Activated CD4-positive, alpha-beta T cell treated with anti-CD3 and anti-CD28 coated beads for 4 hours (primary cell): ENCODE data around the gene CD14.
"Not testable (repeated sequence)": the region's sequence is repeated elsewhere in the genome, so short reads cannot be mapped to it uniquely, and the experiment has no call there.

Experiments
- DNase-seq, 2 donors: peaks; one replicate each; pipeline ENCODE4 v3.0.0-alpha.2; 2020

The CD14 gene

DNA sequence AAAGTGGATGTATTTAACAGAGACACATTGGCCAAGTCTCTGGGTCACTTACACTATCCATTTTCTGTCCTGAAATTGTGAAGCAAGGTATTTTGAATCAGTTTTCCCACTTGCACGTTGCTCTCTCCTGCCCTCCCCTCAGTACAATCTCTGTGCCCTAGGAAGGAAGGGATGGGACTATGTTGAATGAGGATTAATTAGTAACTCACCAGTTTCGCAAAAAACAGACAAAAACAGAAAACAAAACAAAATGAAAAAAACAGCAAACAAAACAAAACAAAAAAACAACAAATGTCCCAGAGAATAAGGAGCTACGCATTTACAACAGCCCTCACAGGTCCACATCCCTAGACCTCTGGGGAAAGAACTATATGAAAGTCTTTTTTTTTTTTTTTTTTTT lies 1.1 kb upstream of the CD14 start:
- no peak for DNase-seq

DNA sequence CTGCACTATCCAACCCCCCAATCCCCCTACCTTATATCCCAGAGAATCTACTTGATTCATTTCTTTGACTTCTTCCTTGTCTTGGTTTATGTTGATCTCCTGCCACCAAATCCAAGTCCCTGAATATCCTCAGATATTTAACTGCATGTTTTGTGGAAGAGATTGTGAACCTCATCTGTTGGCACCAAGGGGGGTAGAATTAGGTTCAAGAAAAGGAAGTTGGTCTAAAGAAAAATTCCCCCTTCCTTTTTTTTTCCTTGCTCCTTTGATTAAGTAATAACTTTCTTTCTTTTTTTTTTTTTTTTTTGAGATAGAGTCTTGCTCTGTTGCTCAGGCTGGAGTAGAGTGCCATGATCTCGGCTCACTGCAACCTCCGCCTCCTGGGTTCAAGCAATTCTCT lies 526 bp upstream of the CD14 start:
- no peak for DNase-seq

DNA sequence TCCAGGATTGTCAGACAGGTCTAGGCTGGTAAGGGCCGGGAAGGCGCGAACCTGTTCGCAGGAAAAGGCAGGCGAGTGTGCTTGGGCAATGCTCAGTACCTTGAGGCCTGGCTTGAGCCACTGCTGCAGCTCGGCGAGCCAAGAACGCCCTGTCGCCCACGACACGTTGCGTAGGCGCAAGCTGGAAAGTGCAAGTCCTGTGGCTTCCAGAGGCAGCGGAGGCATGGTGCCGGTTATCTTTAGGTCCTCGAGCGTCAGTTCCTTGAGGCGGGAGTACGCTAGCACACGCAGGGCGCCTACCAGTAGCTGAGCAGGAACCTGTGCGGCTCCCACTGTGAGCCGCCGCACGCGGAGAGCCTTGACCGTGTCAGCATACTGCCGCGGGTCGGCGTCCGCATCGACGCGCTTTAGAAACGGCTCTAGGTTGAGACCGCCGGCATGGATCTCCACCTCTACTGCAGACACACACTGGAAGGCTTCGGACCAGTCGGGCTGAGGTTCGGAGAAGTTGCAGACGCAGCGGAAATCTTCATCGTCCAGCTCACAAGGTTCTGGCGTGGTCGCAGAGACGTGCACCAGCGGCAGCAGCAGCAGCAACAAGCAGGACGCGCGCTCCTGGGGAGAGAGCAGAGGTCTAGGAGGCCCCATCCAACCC lies 482 bp downstream of the CD14 start:
- peak; percentile 41 to 55 for DNase-seq

DNA sequence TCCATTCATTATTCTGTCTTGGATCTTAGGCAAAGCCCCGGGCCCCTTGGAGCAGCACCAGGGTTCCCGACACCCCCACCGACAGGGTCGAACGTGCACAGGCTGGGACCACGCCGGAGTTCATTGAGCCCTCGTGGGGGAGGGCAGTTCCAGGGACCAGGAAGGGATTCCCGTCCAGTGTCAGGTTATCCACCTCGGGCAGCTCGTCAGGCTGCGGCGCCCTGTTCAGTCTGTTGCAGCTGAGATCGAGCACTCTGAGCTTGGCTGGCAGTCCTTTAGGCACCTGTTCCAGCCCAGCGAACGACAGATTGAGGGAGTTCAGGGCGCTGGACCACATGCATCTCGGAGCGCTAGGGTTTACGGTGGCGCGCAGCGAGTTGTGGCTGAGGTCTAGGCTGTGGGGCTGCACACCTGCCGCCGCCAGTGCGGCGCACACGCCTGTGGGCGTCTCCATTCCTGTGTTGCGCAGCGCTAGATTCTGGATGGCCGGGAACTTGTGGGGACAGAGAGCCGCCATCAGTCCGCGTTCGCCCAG lies 1.1 kb downstream of the CD14 start:
- DNase-seq = peak; percentile 21 to 24

DNA sequence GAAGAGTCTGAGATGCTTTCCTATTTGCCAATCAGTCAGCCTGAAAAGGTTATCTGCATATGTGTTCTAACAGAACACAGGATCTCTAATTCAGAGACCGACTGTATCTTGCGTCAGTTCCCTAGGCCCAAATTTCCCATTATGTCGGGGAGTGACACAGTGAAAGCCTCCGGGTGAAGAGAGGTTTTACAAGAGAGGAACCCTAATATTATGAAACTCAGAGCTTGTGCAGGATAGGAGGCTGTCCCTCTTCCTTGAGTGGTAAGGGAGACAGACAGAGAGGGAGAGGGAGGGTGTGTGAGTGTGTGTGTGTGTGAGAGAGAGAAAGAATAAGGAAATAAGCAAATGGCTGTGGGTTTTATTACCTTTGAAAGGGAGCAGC lies 1.9 kb downstream of the CD14 start:
- DNase-seq = no peak

DNA sequence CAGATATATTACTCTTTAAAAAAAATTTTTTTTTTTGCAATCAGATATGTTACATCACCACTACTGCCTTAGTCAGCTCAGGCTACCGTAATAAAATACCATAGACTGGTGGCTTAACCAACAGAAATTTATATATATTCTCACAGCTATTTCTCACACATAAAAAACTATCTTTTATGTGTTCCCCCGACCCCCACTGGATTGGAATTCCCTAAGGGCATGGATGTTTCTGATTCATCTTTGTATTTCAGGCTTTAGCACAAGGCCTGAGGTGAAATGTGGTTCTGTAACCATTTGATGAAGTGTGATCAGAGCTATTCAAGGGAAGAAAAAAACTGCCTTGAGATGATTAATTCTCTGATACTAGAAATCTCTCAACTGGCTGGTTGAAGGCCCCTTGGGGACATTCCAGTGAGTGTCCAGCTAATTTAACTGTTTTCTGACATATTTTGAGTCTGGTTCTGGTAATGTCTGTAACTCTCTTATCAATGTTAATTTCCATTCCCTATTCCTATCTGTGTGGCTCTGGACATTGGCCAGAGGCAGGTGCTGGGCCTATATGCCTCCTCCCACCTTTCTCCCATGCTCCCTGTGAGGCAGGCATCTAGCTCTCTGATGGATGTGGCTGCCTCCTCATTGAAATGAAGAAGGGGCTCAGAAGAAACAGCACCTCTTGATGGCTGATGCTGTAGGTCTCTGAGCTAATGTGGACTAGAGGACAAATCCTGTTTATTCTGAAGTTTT lies 2.5 kb downstream of the CD14 start:
- no peak for DNase-seq

DNA sequence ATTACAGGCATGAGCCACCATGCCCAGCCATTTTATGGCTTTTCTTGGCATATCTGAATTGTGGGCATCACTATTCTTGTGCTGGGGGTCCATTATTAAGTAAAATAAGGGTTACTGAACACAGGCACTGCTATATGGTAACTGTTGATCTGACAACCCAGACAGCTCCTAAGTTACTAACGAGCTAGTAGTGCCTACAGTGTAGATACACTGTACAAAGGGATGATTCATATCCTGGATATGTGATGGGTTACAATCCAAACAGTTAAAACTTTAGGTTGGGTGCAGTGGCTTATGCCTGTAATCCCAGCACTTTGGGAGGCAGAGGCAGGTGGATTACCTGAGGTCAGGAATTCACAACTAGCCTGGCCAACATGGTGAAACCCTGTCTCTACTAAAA lies 4.3 kb downstream of the CD14 start:
- DNase-seq = no peak

DNA sequence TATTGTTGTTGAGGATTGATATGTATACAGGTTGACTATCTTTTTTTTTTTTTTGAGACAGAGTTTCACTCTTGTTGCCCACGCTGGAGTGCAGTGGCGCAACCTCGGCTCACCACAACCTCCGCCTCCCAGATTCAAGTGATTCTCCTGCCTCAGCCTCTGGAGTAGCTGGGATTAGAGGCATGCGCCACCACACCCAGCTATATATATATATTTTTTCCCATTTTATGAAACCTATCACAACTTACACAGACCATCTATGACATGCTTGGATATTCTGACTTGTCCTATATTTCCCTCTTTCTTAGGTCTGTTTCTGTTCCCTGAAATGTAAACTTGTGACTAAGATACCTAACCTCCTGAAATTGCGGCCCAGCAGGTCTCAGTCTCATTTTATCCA lies 5.0 kb downstream of the CD14 start:
- DNase-seq = no peak

DNA sequence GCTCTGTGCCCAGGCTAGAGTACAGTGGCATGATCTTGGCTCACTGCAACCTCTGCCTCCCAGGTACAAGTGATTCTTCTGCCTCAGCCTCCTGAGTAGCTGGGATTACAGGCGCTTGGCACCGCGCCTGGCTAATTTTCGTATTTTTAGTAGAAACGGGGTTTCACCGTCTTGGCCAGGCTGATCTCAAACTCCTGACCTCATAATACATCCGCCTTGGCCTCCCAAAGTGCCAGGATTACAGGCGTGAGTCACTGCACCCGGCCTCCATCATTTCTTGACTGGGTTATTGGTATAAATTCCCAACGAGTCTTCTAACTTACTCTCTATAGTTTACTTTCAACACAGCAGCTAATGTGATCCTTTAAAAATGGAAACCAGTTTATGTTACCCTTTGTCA lies 8.1 kb downstream of the CD14 start:
- not testable (repeated sequence) for DNase-seq

DNA sequence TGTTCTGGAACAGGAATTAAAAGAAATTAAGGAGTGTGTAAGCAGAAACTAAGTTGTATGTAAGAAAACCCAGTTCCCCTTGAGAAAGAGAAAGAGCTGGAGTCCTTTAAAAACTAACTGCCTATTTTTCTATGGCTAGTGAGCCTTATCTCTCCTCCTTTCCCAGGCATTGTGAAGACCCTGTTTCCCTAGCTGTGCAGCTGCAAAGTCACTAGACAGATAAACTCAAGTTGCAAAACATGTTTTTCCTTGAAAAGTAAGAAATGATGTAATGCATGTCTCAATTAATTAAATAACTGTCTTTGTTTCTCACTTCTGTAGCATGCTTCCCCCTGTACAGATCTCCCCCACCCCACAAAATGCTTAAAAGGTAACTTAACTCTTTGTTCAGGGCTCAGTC lies 9.9 kb downstream of the CD14 start:
- DNase-seq = not testable (repeated sequence)

DNA sequence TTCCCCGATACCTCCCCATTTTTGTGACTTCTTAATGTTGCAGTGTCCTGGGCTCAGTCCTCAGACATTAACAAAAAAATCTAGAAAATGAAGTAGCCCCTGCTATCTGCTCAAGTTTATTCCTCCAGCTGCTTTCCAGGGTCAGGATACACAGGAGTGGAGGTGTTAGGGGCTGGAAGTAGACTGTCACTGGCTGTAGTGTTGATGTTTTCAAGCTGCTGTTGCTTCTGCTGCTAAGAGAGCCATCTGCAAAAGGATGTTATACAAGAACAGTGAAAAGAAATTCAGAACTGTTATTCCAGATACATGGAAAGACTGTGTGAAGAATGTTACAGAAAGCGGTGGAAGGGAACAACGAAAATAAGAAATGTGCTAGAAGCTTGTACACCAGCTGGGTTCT lies 10.7 kb downstream of the CD14 start:
- no peak for DNase-seq

DNA sequence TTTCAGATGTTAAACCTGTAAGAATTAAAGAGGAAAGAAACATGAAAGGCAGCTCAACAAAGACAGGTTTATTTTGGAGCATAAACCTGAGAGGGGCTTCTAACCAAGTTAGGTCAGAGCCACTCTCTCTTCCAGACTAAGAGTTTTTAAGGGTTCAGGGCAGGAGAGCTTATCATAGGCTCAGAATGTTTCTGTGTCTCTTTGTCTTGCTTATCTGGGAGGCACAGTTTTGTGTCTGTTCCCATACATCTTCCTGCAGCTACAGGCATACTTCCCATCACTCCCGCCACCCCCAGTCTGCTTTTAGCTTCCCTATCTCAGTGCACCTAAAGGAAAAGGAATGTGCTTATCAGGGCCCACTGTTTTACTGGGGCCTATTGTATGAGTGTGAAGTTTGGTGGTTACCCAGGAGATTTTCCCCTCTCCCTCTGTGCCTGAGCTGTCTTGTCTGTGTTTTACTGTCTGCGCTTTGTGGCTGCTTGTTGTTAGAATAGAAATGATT lies 21.9 kb downstream of the CD14 start:
- DNase-seq = no peak

DNA sequence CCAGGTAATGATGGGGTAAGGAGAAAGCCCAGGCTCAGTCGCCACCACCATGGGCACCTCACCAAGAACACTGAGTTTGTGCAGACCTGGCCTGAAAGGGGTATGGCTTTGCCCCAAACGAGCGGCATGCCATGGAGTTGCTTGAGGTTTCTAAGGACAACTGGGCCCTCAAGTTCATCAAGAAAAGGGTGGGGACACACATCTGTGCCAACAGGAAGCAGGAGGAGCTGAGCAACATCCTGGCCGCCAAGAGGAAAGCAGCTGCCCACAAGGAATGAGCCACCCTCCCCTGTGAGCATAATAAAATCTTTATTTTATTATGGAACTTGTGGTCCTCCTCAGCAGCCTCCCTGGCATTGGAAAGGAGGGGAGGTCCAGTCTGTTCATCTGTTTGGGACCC lies 23.8 kb downstream of the CD14 start:
- DNase-seq = no peak

DNA sequence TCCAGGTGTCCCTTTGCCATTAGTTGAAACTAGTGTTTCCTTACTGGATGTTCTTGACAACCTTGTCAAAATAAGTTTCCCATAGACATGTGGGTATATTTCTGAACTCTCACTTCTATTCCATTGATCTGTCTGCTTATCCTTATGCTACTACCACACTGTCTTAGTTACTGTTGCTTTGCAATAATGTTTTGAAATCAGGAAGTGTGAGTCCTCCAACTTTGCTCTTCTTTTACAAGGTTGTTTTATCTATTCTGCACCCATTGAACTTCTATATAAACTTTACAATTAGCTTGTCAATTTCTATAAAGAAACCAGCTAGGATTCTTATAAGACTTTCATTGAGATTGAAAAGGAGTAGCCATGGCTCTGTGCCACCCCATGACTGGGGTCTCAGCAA lies 24.3 kb downstream of the CD14 start:
- no peak for DNase-seq

DNA sequence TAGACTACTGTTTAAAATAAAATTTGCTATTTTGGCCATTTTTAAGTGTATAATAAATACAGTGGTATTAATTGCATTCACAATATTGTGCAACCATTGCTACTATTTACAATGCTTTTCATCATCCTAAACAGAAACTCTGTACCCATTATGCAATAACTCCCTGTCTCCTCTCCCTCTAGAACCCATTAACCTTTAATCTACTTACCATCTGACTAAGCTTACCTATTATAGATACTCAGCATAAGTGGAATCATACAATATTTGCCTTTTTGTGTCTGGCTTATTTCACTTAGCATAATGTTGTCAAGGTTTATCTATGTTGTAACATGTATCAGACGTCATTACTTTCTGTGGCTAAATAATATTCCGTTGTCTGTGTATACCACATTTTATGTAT lies 25.9 kb downstream of the CD14 start:
- DNase-seq = no peak

DNA sequence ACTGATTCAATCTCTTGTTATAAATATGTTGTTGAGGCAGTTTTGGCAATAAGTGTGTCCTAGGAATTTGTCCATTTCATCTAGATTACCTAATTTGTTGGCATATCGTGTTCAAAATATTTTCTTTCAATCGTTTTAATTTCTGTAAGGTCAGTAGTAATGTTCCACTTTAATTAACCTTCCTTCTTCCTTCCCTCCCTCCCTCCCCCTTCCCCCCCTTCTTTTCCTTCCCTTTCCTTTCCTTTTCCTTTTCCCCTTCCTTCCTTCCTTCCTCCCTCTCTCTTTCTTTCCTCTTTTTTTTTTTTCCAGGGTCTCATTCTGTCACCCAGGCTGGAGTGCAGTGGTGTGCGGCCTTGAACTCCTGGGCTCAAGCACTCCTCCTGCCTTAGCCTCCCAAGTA lies 27.1 kb downstream of the CD14 start:
- no peak for DNase-seq

DNA sequence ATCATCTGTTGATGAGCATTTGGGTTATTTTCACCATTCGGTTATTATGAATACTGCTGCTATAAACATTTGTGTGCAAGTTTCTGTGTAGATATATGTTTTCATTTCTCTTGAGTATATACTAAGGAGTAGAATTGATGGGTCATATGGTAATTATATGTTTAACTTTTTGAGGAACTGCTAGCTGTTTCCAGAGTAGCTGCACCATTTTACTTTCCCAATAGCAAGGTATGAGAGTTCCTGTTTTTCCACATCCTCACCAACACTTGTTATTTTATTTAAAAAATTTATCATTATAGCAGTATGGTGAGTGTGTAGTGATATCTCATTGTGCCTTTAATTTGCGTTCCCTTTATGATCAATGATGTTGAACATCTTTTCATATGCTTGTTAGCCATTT lies 29.2 kb downstream of the CD14 start:
- no peak for DNase-seq

DNA sequence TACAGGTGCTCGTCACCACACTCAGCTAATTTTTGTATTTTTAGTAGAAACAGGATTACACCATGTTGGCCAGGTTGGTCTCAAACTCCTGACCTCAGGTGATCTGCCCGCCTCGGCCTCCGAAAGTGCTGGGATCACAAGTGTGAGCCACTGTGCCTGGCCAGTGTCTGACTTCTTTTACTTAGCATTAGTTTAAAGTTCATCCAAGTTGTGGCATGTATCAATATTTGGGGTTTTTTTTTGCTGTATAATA lies 29.6 kb downstream of the CD14 start:
- DNase-seq = not testable (repeated sequence)

DNA sequence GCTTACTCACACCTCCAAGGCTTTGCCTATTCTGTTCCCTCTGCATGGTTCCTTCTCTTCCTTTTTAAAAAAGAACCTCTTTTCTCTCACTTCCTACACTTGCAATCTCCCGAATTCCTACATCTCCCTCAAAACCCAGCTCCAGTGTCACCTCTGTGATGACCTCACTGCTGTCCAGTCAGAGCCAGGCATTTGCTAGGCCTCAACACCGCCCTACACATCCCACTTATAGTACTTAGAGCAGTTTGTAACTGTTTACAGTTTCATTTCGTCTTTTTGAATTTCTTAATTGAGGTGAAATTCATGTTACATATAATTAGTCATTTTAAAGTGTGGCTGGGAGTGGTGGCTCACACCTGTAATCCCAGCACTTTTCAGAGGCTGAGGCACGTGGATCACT lies 30.8 kb downstream of the CD14 start:
- no peak for DNase-seq

DNA sequence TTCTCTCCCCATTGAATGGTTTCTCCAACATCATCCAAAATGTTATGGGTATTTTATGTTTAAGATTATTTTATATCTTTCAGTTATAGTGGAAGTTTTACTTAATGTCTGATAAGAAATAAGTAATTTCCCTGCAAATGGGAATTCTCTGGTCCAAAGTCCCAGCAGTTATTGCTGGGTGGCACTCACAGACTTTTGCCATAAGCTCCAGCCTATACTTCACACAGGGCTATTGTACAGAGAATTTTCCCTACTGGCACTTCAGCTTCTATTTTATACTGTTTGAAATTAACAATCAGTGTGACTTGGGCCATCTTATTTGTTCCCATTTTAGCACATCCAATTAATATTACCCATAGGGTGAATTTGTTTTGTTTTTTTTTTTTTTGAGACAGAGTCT lies 32.9 kb downstream of the CD14 start:
- DNase-seq = no peak

DNA sequence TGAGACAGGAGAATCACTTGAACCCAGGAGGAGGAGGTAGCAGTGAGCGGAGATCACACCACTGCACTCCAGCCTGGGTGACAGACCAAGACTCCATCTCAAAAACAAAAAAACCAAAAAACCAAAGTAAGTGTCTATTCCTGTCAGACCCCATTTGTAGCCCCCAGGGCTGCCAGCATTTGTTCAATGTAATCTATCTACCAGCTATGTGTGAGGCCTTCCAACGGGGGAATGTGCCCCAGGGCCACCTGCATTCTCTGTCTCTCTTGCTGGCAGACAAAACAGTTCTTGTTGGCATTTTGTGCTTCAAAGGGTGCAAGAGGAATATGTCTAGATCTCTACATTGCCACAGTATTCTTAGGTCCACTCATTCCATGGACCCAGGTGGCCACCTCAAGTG lies 34.1 kb downstream of the CD14 start:
- DNase-seq = no peak

DNA sequence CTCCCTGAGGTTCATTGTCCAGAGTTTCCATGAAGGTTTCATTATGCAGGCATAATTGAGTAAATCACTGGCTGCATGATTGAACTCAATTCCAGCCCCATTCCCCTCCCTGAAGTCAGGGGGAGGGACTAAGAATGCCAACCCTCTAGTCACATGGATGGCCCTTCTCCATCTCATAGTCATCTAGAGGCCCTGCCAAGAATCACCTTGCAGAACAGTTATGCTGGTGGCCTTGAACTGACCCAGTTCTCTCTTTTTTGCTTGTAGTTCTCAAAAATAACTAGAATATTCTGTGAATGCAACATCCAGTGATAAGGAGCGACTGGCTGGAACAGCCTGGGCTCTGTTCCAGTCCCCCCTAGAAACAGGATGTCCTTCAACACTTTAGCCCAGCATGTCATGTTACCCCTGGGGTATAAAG lies 36.6 kb downstream of the CD14 start:
- no peak for DNase-seq

DNA sequence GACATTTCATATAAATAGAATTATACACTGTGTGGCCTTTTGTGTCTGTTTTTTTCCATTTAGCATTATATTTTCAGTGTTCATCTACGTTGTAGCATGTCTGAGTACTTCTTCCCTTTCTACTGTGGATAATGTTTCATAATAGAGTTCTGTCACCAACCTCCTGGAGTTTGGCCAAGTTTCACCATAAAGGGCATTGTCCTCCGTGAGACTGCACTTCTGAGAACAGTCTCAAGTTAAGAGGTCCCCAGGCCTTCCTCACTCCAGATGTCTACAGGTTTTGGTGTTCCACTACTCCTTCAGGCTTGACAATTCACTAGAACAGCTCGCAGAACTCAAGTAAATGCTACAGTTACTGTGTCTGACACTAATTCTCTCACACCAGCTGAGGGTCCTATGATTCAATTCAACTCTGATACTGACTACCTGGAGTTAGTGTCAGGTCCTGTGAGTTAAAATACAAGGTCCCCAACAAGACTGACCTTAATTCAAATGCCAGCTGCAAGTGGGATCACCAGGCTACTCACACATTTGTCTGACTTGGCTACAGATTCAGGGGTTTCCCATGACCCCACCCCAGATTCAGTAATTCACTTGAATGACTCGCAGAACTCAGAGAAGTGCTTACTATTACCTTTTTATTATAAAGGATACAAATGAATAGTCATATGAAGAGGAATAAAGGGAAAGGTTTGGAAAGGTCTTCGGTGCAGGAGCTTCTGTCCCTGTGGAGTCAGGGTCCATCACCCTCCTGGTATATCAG lies 37.3 kb downstream of the CD14 start:
- DNase-seq = no peak

DNA sequence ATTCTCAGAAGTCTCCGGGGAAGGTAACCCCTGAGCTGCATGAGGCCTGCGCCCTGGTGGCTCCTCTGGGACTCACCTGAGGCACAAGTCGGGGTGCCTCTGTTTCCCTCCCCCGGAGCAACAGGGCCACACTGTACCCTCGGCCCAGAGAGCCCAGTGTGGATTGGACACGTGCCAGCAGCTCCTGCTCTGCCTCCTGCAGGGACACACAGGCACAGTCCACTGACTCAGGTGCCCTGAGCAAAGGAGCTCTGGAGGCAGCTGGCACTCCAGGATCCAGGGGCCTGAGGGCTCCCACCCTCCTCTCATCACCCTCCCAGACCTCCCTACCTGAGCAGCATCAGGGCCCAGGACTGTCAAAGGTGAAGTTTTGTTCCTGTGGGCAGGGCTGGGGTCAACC lies 38.8 kb downstream of the CD14 start:
- no peak for DNase-seq
